HepG2 (cell line): ENCODE data around the gene DNAJC5. TPM values are rescaled to one million over a fixed set of nuclear protein-coding genes. Genes with fewer than 3 reads are reported as not detected.

ENCODE experiments used
- ATAC-seq: fragments of 200-7000 bp; cut with Tn5 transposase; 3 replicates; pipeline ENCODE4 v1.9.1; 2020; ENCODE audit warnings: mild to moderate bottlenecking, moderate library complexity
- BruUV-seq: library from RNA; stranded (reverse); fragments of 400-500 nt; replicated peaks from 2 replicates; lab custom pipeline; 2021; lab: Mats Ljungman, UMichigan
- CTCF ChIA-PET: fragments of 300-600 bp; formaldehyde crosslinking; extraction: SDS; loops from one replicate; lab custom pipeline; 2021; ENCODE audit warnings: low total read pairs, inconsistent platforms, low intra/inter-chr PET ratio; lab: Yijun Ruan, JAX
- POLR2A ChIA-PET: fragments of 350-600 bp; sonication (Branson Sonifier 250); formaldehyde crosslinking; loops from one replicate; lab custom pipeline; 2020; ENCODE audit warnings: antibody characterized with exemption, inconsistent platforms; lab: Yijun Ruan, JAX
- DNase-seq: peaks from one replicate; pipeline ENCODE4 v3.0.0-alpha.2; 2015; ENCODE audit warnings: low spot score
- FAIRE-seq: peaks from 3 replicates; lab custom pipeline; 2011; peaks lifted over from hg19 to GRCh38; lab: Jason Lieb, UNC
- H2AFZ ChIP-seq: one replicate; pipeline ENCODE4 v1.6.1; 2011; ENCODE audit warnings: low read length, inconsistent platforms
- H3K27ac ChIP-seq: fragments of 300-600 bp; 3 replicates; pipeline ENCODE4 v1.8.0; 2011; ENCODE audit warnings: mixed run types, mild to moderate bottlenecking, mixed read lengths, low read length, inconsistent platforms; ENCODE audit not compliant: insufficient read depth; ENCODE audit errors: extremely low read length
- H3K27me3 ChIP-seq, 2 experiments: fragments of 200-600 bp in 1 of 2; 2 replicates in 1 of 2; 3 replicates in 1 of 2; pipeline versions ENCODE4 v1.6.0 to v1.8.0; 2011; ENCODE audit warnings: low read length in 2 of 2, mild to moderate bottlenecking in 2 of 2, moderate library complexity in 2 of 2, inconsistent platforms in 1 of 2; ENCODE audit not compliant: insufficient read depth in 2 of 2, control insufficient read depth in 1 of 2
- H3K36me3 ChIP-seq, 2 experiments: fragments of 200-600 bp in 1 of 2; replicated peaks in 1 of 2; 2 replicates in 1 of 2; 3 replicates in 1 of 2; pipeline versions ENCODE4 v1.5.1 to v1.8.0; 2011; ENCODE audit warnings: low read length in 2 of 2, inconsistent platforms in 1 of 2; ENCODE audit not compliant: insufficient read depth in 2 of 2, control insufficient read depth in 1 of 2
- H3K4me1 ChIP-seq: 2 replicates; pipeline ENCODE4 v1.5.1; 2012; ENCODE audit warnings: low read length, inconsistent platforms; ENCODE audit not compliant: insufficient read depth
- H3K4me2 ChIP-seq: 2 replicates; pipeline ENCODE4 v1.6.0; 2011; ENCODE audit warnings: low read depth, low read length, inconsistent platforms
- H3K4me3 ChIP-seq, 3 experiments: fragments of 200-600 bp in 1 of 3; sonication (generic), shearing (Covaris generic) in 1 of 3; replicated peaks in 1 of 3; 2 replicates each; pipeline ENCODE4 v1.5.1; 2011 to 2016; ENCODE audit warnings: low read length in 3 of 3, inconsistent platforms in 2 of 3, low read depth in 2 of 3, mild to moderate bottlenecking in 2 of 3, control low read depth in 1 of 3, mixed read lengths in 1 of 3; ENCODE audit not compliant: insufficient read depth in 1 of 3
- H3K79me2 ChIP-seq: one replicate; pipeline ENCODE4 v1.6.1; 2011; ENCODE audit warnings: low read length, inconsistent platforms; ENCODE audit not compliant: insufficient read depth
- H3K9ac ChIP-seq: 2 replicates; pipeline ENCODE4 v1.6.0; 2011; ENCODE audit warnings: mild to moderate bottlenecking, low read depth, low read length, inconsistent platforms; ENCODE audit not compliant: insufficient read depth
- H3K9me3 ChIP-seq: 2 replicates; pipeline ENCODE4 v1.5.1; 2012; ENCODE audit warnings: mild to moderate bottlenecking, low read length
- H4K20me1 ChIP-seq: 2 replicates; pipeline ENCODE4 v1.6.0; 2011; ENCODE audit warnings: inconsistent platforms, mild to moderate bottlenecking, low read length, moderate library complexity; ENCODE audit not compliant: insufficient read depth
- AGO2 ChIP-seq: fragments of 200-400 bp; formaldehyde crosslinking; optimal IDR thresholded peaks from 2 replicates; pipeline ENCODE3; 2017; ENCODE audit warnings: mild to moderate bottlenecking, low read depth, low read length, moderate library complexity
- ETV5 ChIP-seq: IDR thresholded peaks from 2 replicates; pipeline ENCODE4 v1.6.1; 2018; ENCODE audit warnings: missing biosample characterization, missing genetic modification reagents, inconsistent platforms, borderline replicate concordance
- FOSL2 ChIP-seq: sonication (generic); formaldehyde crosslinking; IDR thresholded peaks from 2 replicates; pipeline ENCODE4 v1.4.0; 2020; ENCODE audit warnings: missing genetic modification reagents
- MAFF ChIP-seq: IDR thresholded peaks from 2 replicates; pipeline ENCODE4 v1.6.1; 2011; ENCODE audit warnings: low read depth, low read length, improper control_type of control experiment
- MAFK ChIP-seq, 2 experiments: IDR thresholded peaks in 1 of 2; conservative IDR thresholded peaks in 1 of 2; 2 replicates each; pipeline ENCODE4 v1.6.1; 2011; ENCODE audit warnings: improper control_type of control experiment in 2 of 2, low read length in 2 of 2
- MXI1 ChIP-seq: IDR thresholded peaks from 3 replicates; pipeline ENCODE4 v1.6.1; 2012; ENCODE audit warnings: low read depth, low read length, inconsistent platforms, borderline replicate concordance
- PAF1 ChIP-seq: IDR thresholded peaks from 2 replicates; pipeline ENCODE4 v1.6.1; 2016; ENCODE audit warnings: missing genetic modification reagents, missing compliant biosample characterization
- RBFOX2 ChIP-seq: fragments of 200-400 bp; formaldehyde crosslinking; IDR thresholded peaks from 2 replicates; pipeline ENCODE4 v1.6.1; 2017; ENCODE audit warnings: low read depth, mild to moderate bottlenecking, low read length
- RBM22 ChIP-seq: fragments of 200-400 bp; formaldehyde crosslinking; optimal IDR thresholded peaks from 2 replicates; pipeline ENCODE3; 2017; ENCODE audit warnings: mild to moderate bottlenecking, low read length, moderate library complexity
- TP53 ChIP-seq: sonication (generic); formaldehyde crosslinking; conservative IDR thresholded peaks from 2 replicates; pipeline ENCODE4 v1.4.0; 2020; ENCODE audit warnings: missing genetic modification reagents
- ZNF773 ChIP-seq: sonication (generic); formaldehyde crosslinking; IDR thresholded peaks from 2 replicates; pipeline ENCODE4 v1.4.0; 2020; ENCODE audit warnings: missing genetic modification reagents, borderline replicate concordance
- WGBS: methylation state at CpG from one replicate; pipeline ENCODE4 v1.1.6; 2017; ENCODE audit warnings: low lambda C conversion rate; 5-methylcytosine and 5-hydroxymethylcytosine counted together
- in situ Hi-C: cut with HindIII; loops from 2 replicates; pipeline ENCODE4 v1.10.0; 2017; ENCODE audit warnings: low pct_unique_long_range_greater_than_20kb; ENCODE audit not compliant: extremely low pct_ligation_motif_present
- intact Hi-C: fragments of 100-400 bp; cut with micrococcal nuclease; formaldehyde crosslinking; loops from one replicate; pipeline ENCODE4 v1.10.0; 2022; ENCODE audit not compliant: unreplicated experiment
- polyA plus RNA-seq, 8 experiments: library from polyadenylated mRNA; depleted of rRNA in 3 of 8; stranded (reverse) in 7 of 8; unstranded in 1 of 8; fragments of >200 nt; fragmentation: Illumina TruSeq in 4 of 8; extraction: Trizol in 4 of 8; gene quantifications; 2 replicates each; pipeline versions ENCODE4 v1.2.1 to v1.2.3, GENCODE V29; 2011 to 2016; ENCODE audit warnings: low read depth in 4 of 8, missing spikeins in 1 of 8, mixed read lengths in 1 of 8; ENCODE audit not compliant: insufficient read depth in 1 of 8
- total RNA-seq, 5 experiments: library from RNA; depleted of rRNA; stranded (reverse); fragments of >200 nt; fragmentation: Illumina TruSeq; extraction: Trizol; gene quantifications; 2 replicates each; pipeline ENCODE4 v1.2.3, GENCODE V29; 2016; ENCODE audit warnings: low read depth in 1 of 5
- TF ChIP-seq, protein P1 (sequence below): sonication (generic); formaldehyde crosslinking; IDR thresholded peaks from 2 replicates; pipeline ENCODE4 v1.5.1; 2020; ENCODE audit warnings: mild to moderate bottlenecking, missing genetic modification reagents, moderate library complexity
- TF ChIP-seq, protein P2 (sequence below): sonication (generic); formaldehyde crosslinking; IDR thresholded peaks from 2 replicates; pipeline ENCODE4 v1.5.0; 2020; ENCODE audit warnings: missing genetic modification reagents, mild to moderate bottlenecking, borderline replicate concordance
- TF ChIP-seq, protein P3 (sequence below): sonication (generic); formaldehyde crosslinking; IDR thresholded peaks from 2 replicates; pipeline ENCODE4 v1.5.1; 2020; ENCODE audit warnings: missing genetic modification reagents, mild to moderate bottlenecking, borderline replicate concordance
- TF ChIP-seq, protein P4 (sequence below): sonication (generic); formaldehyde crosslinking; IDR thresholded peaks from 2 replicates; pipeline ENCODE4 v1.4.0; 2020; ENCODE audit warnings: missing genetic modification reagents

The DNAJC5 gene
- total and polyA plus RNA-seq, 2 of the 13 experiments (the other 11 are each of a cell fraction or from before 2014, with no cell fraction given): 42.8 to 64.5 TPM

DNA sequence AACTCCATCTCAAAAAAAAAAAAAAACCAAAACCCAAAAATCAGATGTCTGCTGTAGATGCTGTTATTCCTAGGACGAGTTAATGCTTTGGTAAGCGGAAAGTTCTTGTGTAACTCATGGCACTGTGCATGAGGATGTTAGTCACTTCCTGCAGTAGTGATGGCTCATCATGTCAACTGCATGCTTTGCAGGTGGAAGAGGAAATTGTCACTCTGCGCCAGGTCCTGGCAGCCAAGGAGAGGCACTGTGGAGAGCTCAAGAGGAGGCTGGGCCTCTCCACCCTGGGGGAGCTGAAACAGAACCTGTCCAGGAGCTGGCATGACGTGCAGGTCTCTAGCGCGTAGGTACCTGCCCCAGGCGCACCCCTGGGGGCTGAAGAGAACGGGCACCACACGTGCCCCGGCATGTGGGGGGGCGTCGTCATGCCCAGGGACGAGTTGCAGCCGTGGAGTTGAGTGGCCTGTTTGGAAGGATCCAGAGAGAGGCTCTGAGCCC lies 21.4 kb upstream of the DNAJC5 start:
- ChIA-PET POLR2A (interaction anchor here (2.7 kb wide), 1 partner anchor 8 kb away, joined by 12 read pairs; the partner anchor contains the start of gene TPD52L2), CTCF (no interaction called here)
- intact Hi-C loops: no loop called here
- Histone ChIP-seq H3K36me3 (peaks cover 57 to 87% of the 10 kb centered on the region in 2 experiments), H3K4me2 (no peak overlapping the region), H3K27me3 (no peaks in the 10 kb centered on the region), H2AFZ (no peak overlapping the region), H3K9me3 (no peaks in the 10 kb centered on the region), H3K4me1 (peaks cover 4% of the 10 kb centered on the region; the same call in 1 of the 2 replicates), H4K20me1 (peaks cover 14% of the 10 kb centered on the region; the same call in 1 of the 2 replicates), H3K9ac (no peak overlapping the region), H3K4me3 (no peak overlapping the region)
- no TSS peak for BruUV-seq
- no peak for DNase-seq
- no peak for FAIRE-seq
- TF ChIP-seq MAFF: peak; percentile 80
- TF ChIP-seq, protein P1, sequence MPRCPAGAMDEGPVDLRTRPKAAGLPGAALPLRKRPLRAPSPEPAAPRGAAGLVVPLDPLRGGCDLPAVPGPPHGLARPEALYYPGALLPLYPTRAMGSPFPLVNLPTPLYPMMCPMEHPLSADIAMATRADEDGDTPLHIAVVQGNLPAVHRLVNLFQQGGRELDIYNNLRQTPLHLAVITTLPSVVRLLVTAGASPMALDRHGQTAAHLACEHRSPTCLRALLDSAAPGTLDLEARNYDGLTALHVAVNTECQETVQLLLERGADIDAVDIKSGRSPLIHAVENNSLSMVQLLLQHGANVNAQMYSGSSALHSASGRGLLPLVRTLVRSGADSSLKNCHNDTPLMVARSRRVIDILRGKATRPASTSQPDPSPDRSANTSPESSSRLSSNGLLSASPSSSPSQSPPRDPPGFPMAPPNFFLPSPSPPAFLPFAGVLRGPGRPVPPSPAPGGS (CRISPR knock-in tag): 0 out of 2 replicates have a peak, but pooled peaks have one; percentile 60
- TF ChIP-seq, protein P2, sequence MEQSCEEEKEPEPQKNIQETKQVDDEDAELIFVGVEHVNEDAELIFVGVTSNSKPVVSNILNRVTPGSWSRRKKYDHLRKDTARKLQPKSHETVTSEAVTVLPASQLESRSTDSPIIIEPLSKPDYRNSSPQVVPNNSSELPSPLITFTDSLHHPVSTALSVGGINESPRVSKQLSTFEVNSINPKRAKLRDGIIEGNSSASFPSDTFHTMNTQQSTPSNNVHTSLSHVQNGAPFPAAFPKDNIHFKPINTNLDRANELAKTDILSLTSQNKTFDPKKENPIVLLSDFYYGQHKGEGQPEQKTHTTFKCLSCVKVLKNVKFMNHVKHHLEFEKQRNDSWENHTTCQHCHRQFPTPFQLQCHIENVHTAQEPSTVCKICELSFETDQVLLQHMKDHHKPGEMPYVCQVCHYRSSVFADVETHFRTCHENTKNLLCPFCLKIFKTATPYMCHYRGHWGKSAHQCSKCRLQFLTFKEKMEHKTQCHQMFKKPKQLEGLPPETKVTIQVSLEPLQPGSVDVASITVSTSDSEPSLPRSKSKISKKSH (CRISPR knock-in tag): 0 out of 2 replicates have a peak, but pooled peaks have one; percentile 32
- TF ChIP-seq MXI1: peak; percentile 32; the same call in 1 of the 3 replicates
- TF ChIP-seq, protein P3, sequence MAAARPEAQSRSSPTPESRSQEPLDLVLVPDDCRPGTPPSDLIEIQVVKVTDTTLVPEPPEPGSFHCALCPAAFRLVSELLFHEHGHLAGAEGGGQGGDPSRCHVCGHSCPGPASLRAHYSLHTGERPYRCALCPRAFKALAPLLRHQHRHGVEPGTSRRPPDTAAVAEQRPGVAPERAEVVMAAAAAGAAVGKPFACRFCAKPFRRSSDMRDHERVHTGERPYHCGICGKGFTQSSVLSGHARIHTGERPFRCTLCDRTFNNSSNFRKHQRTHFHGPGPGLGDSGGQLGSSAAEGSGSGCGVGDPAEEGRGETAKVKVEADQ (CRISPR knock-in tag): no peak
- peak; percentile 58; the same call in 1 of the 2 replicates for TF ChIP-seq FOSL2 (CRISPR knock-in tag)
- TF ChIP-seq ETV5: 0 out of 2 replicates have a peak, but pooled peaks have one; percentile 31
- TF ChIP-seq TP53 (CRISPR knock-in tag): no peak
- peak; percentile 37 for TF ChIP-seq RBM22
- TF ChIP-seq, protein P4, sequence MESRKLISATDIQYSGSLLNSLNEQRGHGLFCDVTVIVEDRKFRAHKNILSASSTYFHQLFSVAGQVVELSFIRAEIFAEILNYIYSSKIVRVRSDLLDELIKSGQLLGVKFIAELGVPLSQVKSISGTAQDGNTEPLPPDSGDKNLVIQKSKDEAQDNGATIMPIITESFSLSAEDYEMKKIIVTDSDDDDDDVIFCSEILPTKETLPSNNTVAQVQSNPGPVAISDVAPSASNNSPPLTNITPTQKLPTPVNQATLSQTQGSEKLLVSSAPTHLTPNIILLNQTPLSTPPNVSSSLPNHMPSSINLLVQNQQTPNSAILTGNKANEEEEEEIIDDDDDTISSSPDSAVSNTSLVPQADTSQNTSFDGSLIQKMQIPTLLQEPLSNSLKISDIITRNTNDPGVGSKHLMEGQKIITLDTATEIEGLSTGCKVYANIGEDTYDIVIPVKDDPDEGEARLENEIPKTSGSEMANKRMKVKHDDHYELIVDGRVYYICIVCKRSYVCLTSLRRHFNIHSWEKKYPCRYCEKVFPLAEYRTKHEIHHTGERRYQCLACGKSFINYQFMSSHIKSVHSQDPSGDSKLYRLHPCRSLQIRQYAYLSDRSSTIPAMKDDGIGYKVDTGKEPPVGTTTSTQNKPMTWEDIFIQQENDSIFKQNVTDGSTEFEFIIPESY: peak; percentile 92
- TF ChIP-seq RBFOX2: peak; percentile 70
- peak; percentile 88 for TF ChIP-seq AGO2
- TF ChIP-seq ZNF773 (CRISPR knock-in tag): no peak
- no peak for TF ChIP-seq PAF1 (CRISPR knock-in tag)
- peak; percentile 86 to 91 for TF ChIP-seq MAFK (conservative IDR thresholded peaks at IDR 0.05 in 1 of 2, IDR thresholded peaks at IDR 0.05 in 1 of 2; ENCODE audit: low read length in 2 of 2)
- TF ChIP-seq, all 625 proteins: peak for 11
- Histone ChIP-seq H3K27ac (no peak overlapping the region), H3K79me2 (peaks cover 45% of the 10 kb centered on the region)
- WGBS: over 99% methylated on average over 14 of the region's 14 CpGs
- in situ Hi-C loops: no loop called here
- no peak; the same call in 2 of the 3 replicates for ATAC-seq
